Stomach (tissue), 9 donors: Measurements from ENCODE around the gene PRKG1. TPM values are rescaled to one million over a fixed set of nuclear protein-coding genes. Genes with fewer than 3 reads are reported as not detected.

ENCODE experiments used
- DNase-seq, 2 donors: peaks; one replicate each; pipeline versions ENCODE4 v3.0.0 to v3.0.0-alpha.2; 2013 to 2019
- H3K27ac ChIP-seq, 5 donors: fragments of 200-600 bp in 4 of 5; sonication (generic) in 4 of 5; one replicate each; pipeline ENCODE4 v1.5.1; 2013 to 2019; ENCODE audit warnings: mild to moderate bottlenecking in 1 of 5, moderate library complexity in 1 of 5
- H3K27me3 ChIP-seq, 3 donors: fragments of 200-600 bp; sonication (generic); one replicate each; pipeline ENCODE4 v1.5.1; 2017 to 2019; ENCODE audit warnings: mixed run types in 1 of 3
- H3K36me3 ChIP-seq, 4 donors: fragments of 200-600 bp; sonication (generic); 1 replicate in 3 of 4; 2 replicates in 1 of 4; pipeline ENCODE4 v1.5.1; 2016 to 2019
- H3K4me1 ChIP-seq, 4 donors: fragments of 200-600 bp; sonication (generic); one replicate each; pipeline ENCODE4 v1.5.1; 2016 to 2019
- H3K4me3 ChIP-seq, 4 donors: fragments of 200-600 bp; sonication (generic) in 3 of 4; one replicate each; pipeline ENCODE4 v1.5.1; 2016 to 2019; ENCODE audit warnings: mild to moderate bottlenecking in 1 of 4
- H3K9me3 ChIP-seq, 4 donors: fragments of 200-600 bp; sonication (generic); one replicate each; pipeline ENCODE4 v1.5.1; 2016 to 2019
- EP300 ChIP-seq: sonication (generic); formaldehyde crosslinking; IDR thresholded peaks from one replicate; pipeline ENCODE4 v1.6.1; 2017; ENCODE audit warnings: antibody characterized with exemption
- POLR2A ChIP-seq, 4 donors: fragments of 450-650 bp; IDR thresholded peaks; one replicate each; pipeline ENCODE4 v1.6.1; 2016; ENCODE audit warnings: antibody characterized with exemption in 4 of 4, control low read depth in 2 of 4, mild to moderate bottlenecking in 1 of 4, moderate library complexity in 1 of 4
- POLR2AphosphoS5 ChIP-seq, 3 donors: sonication (generic); formaldehyde crosslinking; IDR thresholded peaks; one replicate each; pipeline ENCODE4 v1.6.1; 2016; ENCODE audit warnings: antibody characterized with exemption in 3 of 3
- WGBS, 5 donors: extraction: QIAGEN DNeasy Blood & Tissue Kit in 3 of 5; methylation state at CpG; one replicate each; pipeline versions ENCODE4 v1.1.5 to v1.1.7; 2013 to 2018; 5-methylcytosine and 5-hydroxymethylcytosine counted together
- intact Hi-C: fragments of 100-400 bp; cut with DNase I; formaldehyde crosslinking; loops from one replicate; pipeline ENCODE4 v1.15.1; 2023; ENCODE audit warnings: low total_unique reads
- polyA plus RNA-seq, 3 donors: library from polyadenylated mRNA; stranded (reverse); fragments of 200-250 nt; gene quantifications; one replicate each; pipeline ENCODE4 v1.2.3, GENCODE V29; 2013
- total RNA-seq, 5 donors: library from RNA; depleted of rRNA; stranded (reverse); fragments of >200 nt; gene quantifications; one replicate each; pipeline versions ENCODE4 v1.1.0 to v1.2.3, GENCODE V29; 2014 to 2016
- TF ChIP-seq, protein P1 (sequence below), 7 experiments: fragments of 450-650 bp in 4 of 7; fragments of 200-600 bp in 3 of 7; sonication (generic) in 3 of 7; IDR thresholded peaks; one replicate each; pipeline ENCODE4 v1.5.1; 2016 to 2019; ENCODE audit warnings: antibody characterized with exemption in 7 of 7, control low read depth in 2 of 7, mild to moderate bottlenecking in 1 of 7
- donor health status: healthy with polysubstance abuse.
- donor health status: Bipolar disorder and iron deficiency.
- donor health status: healthy.

Gene PRKG1
- total and polyA plus RNA-seq, 8 donors = 1.5 to 89.2 (median 14.3) TPM

DNA sequence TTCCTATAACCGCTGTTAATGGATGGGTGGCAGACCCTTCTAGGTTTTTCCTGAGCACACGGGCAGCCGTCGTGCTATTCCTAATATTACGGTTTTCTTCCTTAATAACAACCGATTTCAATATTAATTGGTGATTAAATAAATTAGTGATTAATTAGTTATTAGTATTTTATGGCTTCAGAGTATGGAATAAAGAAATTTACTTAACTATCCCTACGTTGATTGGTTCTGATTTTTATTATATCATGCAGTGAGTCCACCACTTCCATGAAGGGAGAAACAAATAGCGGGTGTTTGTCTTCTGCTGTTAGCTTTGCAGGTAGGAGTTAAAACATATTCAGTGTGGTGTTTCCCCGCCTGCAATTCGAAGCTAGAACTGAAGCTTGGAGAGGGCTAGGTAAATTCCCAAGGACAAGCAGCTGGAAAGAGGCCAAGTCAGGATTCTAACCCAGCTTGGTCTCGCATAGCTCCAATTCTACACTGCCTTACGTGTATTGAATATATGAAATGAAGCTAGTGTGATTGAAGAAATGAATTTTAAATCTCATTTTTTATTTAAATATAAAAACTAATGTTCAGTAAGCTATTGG, 626.0 kb downstream of the PRKG1 start:
- peak; percentile 40 to 87 for DNase-seq
- H3K27ac ChIP-seq = peak overlapping the region; percentile 70 to 95 (median 93)
- H3K4me1 ChIP-seq = peaks cover 19 to 44% (median 33%) of the 10 kb centered on the region in 4 donors
- 12 to 17% (median 12%) methylated on average over 12 of the region's 12 CpGs for WGBS, 5 donors
- no peaks in the 10 kb centered on the region for H3K9me3 ChIP-seq
- TF ChIP-seq, protein P1, sequence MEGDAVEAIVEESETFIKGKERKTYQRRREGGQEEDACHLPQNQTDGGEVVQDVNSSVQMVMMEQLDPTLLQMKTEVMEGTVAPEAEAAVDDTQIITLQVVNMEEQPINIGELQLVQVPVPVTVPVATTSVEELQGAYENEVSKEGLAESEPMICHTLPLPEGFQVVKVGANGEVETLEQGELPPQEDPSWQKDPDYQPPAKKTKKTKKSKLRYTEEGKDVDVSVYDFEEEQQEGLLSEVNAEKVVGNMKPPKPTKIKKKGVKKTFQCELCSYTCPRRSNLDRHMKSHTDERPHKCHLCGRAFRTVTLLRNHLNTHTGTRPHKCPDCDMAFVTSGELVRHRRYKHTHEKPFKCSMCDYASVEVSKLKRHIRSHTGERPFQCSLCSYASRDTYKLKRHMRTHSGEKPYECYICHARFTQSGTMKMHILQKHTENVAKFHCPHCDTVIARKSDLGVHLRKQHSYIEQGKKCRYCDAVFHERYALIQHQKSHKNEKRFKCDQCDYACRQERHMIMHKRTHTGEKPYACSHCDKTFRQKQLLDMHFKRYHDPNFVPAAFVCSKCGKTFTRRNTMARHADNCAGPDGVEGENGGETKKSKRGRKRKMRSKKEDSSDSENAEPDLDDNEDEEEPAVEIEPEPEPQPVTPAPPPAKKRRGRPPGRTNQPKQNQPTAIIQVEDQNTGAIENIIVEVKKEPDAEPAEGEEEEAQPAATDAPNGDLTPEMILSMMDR (IDR thresholded peaks at IDR 0.05) = no peak
- TF ChIP-seq POLR2AphosphoS5 (IDR thresholded peaks at IDR 0.05) = peak in 1 of 3 donors; percentile 12
- intact Hi-C loops = no loop called here
- H3K27me3 ChIP-seq = no peaks in the 10 kb centered on the region
- peaks cover 0 to 8% (median 4%) of the 10 kb centered on the region in 4 donors for H3K36me3 ChIP-seq
- H3K4me3 ChIP-seq = peak overlapping the region; percentile 72 to 89 (median 80)

DNA sequence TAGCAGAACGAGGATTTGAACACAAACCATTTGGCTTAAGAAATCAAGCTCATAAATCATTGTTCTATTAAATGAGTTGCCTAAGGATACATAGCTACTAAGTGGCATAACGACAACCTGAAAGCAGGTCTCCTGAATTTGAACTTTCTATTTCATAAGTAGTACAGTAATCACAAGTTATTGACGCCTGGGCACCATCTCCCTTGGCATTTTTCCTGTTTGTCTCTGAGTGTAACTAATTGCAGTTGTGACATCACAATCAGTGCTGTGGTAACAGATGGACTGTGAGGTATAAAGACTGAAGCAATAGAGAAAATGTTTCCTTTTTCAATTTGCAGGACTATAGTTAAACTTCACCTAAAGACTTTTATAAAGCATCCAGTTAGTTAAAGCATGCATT, 631.5 kb downstream of the PRKG1 start:
- Histone ChIP-seq H3K27me3 (no peaks in the 10 kb centered on the region), H3K27ac (peak overlapping the region in 2 of 5 donors; percentile 52 to 74), H3K4me1 (peaks cover 0 to 37% (median 7%) of the 10 kb centered on the region in 4 donors), H3K36me3 (no peaks in the 10 kb centered on the region), H3K4me3 (no peak overlapping the region), H3K9me3 (no peaks in the 10 kb centered on the region)
- intact Hi-C loops = no loop called here
- WGBS, 5 donors = 59 to 71% (median 68%) methylated on average over 3 of the region's 3 CpGs
- no peak for DNase-seq
- TF ChIP-seq, protein P1 (IDR thresholded peaks at IDR 0.05) = no peak
- no peak for TF ChIP-seq EP300
- no peak for TF ChIP-seq POLR2A (IDR thresholded peaks at IDR 0.05)
- TF ChIP-seq POLR2AphosphoS5 (IDR thresholded peaks at IDR 0.05) = no peak

DNA sequence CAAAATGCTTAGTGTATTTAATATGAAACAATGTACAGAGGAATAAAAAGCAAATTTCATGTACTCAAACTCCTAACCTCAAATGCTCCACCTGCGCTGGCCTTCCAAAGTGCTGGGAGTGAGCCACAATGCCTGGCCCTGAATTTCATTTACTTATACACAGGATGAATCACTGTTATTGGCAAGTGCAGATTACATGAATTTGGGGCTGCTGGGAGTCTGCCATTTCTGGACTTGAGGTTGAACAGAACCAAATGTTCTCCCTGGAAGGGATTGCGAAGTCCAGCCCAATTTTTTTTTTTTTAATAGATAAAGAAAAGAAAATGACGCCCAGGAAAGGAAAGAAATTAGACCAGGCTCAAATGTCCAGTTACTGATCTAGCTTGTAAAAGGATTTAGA, 631.9 kb downstream of the PRKG1 start:
- 33 to 73% (median 57%) methylated on average over 3 of the region's 3 CpGs for WGBS, 5 donors
- intact Hi-C loops = no loop called here
- H3K36me3 ChIP-seq = no peaks in the 10 kb centered on the region
- peaks cover 0 to 37% (median 6%) of the 10 kb centered on the region in 4 donors for H3K4me1 ChIP-seq
- no peak overlapping the region for H3K4me3 ChIP-seq
- no peaks in the 10 kb centered on the region for H3K9me3 ChIP-seq
- DNase-seq = peak; percentile 75 to 79
- TF ChIP-seq EP300 (no peak), POLR2AphosphoS5 (IDR thresholded peaks at IDR 0.05) (peak in 2 of 3 donors; percentile 50 to 69)
- peak overlapping the region in 4 of 5 donors; percentile 38 to 74 (median 56) for H3K27ac ChIP-seq
- no peaks in the 10 kb centered on the region for H3K27me3 ChIP-seq

DNA sequence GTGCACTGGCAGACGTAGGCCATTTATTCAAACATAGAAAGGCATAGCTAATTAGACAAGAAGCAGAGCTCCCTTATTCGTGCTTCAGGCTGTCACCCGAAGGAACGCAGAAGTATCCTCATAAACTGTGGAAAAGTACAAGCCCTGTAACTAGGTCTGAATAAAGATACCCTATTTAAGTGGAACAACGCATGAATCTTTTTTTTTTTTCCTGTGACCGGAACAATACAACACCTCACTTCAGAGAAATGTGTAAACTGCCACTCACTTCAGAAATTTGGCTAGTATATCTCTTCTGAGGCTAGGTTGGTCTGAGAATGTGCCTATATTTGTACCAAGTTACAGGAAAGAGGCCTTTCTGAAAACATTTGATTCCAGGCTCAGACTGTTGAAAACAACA, 633.1 kb downstream of the PRKG1 start:
- no peak overlapping the region for H3K4me3 ChIP-seq
- H3K36me3 ChIP-seq = no peaks in the 10 kb centered on the region
- H3K9me3 ChIP-seq = no peaks in the 10 kb centered on the region
- peak in 1 of 2 donors; percentile 28 for DNase-seq
- WGBS, 5 donors = 75 to 92% (median 90%) methylated on average over 6 of the region's 6 CpGs
- intact Hi-C loops = no loop called here
- TF ChIP-seq POLR2A (IDR thresholded peaks at IDR 0.05) = no peak
- TF ChIP-seq, protein P1 (IDR thresholded peaks at IDR 0.05) = no peak
- TF ChIP-seq POLR2AphosphoS5 (IDR thresholded peaks at IDR 0.05) = no peak
- TF ChIP-seq EP300 = no peak
- peaks cover 0 to 37% (median 6%) of the 10 kb centered on the region in 4 donors for H3K4me1 ChIP-seq
- H3K27me3 ChIP-seq = no peaks in the 10 kb centered on the region
- peak overlapping the region in 4 of 5 donors; percentile 38 to 74 (median 56) for H3K27ac ChIP-seq

DNA sequence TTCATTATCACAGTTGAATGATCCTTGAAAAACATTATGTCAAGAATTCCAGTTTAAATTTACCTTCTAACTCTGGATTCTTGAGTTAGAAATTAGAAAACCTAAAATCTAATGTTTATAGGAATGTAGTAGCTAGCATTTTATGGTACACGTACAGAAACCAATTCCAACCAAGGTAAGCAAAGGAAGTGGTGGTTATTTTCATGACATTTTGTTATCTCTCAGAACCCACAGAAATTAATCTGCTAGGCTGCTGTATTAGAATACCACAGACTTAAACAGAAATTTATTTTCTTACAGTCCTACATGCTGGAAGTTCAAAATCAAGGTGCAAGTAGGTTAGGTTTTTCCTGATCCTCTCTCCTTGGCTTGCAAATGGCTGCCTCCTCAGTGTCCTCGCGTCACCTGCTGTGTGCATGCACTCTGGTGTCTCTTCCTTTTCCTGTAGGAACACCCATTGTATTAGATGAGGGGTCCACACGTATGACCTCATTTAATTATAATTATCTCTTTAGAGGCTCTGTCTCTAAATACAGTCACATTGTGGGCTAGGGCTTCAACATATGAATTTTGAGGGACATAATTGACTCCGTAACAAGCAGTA, 633.6 kb downstream of the PRKG1 start:
- intact Hi-C loops = no loop called here
- Histone ChIP-seq H3K36me3 (no peaks in the 10 kb centered on the region), H3K27me3 (no peaks in the 10 kb centered on the region), H3K4me1 (peaks cover 0 to 37% (median 6%) of the 10 kb centered on the region in 4 donors), H3K9me3 (no peaks in the 10 kb centered on the region), H3K27ac (peak overlapping the region in 4 of 5 donors; percentile 5 to 74 (median 49)), H3K4me3 (no peak overlapping the region)
- no peak for DNase-seq
- WGBS, 5 donors = 72 to 92% (median 82%) methylated on average over 5 of the region's 5 CpGs
- TF ChIP-seq POLR2AphosphoS5 (IDR thresholded peaks at IDR 0.05) = no peak
- TF ChIP-seq EP300 = no peak
- no peak for TF ChIP-seq POLR2A (IDR thresholded peaks at IDR 0.05)
- TF ChIP-seq, protein P1 (IDR thresholded peaks at IDR 0.05) = no peak
